ENCODE data around the gene CRYGB. TPM values are rescaled to one million over a fixed set of nuclear protein-coding genes. Genes with fewer than 3 reads are reported as not detected.

Gene CRYGB
- total RNA-seq, 1 experiment from 2014 or later = 0.87 TPM

GRCh38 chr2:208128136-208128535 is 17.8 kb downstream of the CRYGB start (continued):
- TF ChIP-seq, protein P1, sequence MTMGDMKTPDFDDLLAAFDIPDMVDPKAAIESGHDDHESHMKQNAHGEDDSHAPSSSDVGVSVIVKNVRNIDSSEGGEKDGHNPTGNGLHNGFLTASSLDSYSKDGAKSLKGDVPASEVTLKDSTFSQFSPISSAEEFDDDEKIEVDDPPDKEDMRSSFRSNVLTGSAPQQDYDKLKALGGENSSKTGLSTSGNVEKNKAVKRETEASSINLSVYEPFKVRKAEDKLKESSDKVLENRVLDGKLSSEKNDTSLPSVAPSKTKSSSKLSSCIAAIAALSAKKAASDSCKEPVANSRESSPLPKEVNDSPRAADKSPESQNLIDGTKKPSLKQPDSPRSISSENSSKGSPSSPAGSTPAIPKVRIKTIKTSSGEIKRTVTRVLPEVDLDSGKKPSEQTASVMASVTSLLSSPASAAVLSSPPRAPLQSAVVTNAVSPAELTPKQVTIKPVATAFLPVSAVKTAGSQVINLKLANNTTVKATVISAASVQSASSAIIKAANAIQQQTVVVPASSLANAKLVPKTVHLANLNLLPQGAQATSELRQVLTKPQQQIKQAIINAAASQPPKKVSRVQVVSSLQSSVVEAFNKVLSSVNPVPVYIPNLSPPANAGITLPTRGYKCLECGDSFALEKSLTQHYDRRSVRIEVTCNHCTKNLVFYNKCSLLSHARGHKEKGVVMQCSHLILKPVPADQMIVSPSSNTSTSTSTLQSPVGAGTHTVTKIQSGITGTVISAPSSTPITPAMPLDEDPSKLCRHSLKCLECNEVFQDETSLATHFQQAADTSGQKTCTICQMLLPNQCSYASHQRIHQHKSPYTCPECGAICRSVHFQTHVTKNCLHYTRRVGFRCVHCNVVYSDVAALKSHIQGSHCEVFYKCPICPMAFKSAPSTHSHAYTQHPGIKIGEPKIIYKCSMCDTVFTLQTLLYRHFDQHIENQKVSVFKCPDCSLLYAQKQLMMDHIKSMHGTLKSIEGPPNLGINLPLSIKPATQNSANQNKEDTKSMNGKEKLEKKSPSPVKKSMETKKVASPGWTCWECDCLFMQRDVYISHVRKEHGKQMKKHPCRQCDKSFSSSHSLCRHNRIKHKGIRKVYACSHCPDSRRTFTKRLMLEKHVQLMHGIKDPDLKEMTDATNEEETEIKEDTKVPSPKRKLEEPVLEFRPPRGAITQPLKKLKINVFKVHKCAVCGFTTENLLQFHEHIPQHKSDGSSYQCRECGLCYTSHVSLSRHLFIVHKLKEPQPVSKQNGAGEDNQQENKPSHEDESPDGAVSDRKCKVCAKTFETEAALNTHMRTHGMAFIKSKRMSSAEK (CRISPR knock-in tag; IDR thresholded peaks at IDR 0.05; ENCODE audit: borderline replicate concordance) = no peak

GRCh38 chr2:208127090-208127489 is 18.9 kb downstream of the CRYGB start:
- no peaks in the 10 kb centered on the region; the same call in 1 of the 2 replicates for H3K27me3 Mint-ChIP-seq (ENCODE audit: low read depth)
- H3K27ac Mint-ChIP-seq = no peak overlapping the region
- no peak for DNase-seq (ENCODE audit: low spot score)
- peaks cover 17% of the 10 kb centered on the region for H3K4me1 Mint-ChIP-seq
- H3K36me3 Mint-ChIP-seq = no peaks in the 10 kb centered on the region
- ChIA-PET POLR2A (no interaction called here), CTCF (interaction anchor here (1.0 kb wide), 1 partner anchor 128 kb away, joined by 3 read pairs; the partner anchor contains the start of gene IDH1)
- peaks cover 7% of the 10 kb centered on the region for H3K9me3 Mint-ChIP-seq
- H3K4me3 Mint-ChIP-seq = no peak overlapping the region
- no peak for ATAC-seq
- TF ChIP-seq TEAD1 (CRISPR knock-in tag; IDR thresholded peaks at IDR 0.05) (no peak), RORB (CRISPR knock-in tag; IDR thresholded peaks at IDR 0.05) (no peak), IRF2 (CRISPR knock-in tag; IDR thresholded peaks at IDR 0.05; ENCODE audit: borderline replicate concordance, low read depth) (no peak), CDX4 (CRISPR knock-in tag; IDR thresholded peaks at IDR 0.05; ENCODE audit: borderline replicate concordance) (no peak), KAT7 (CRISPR knock-in tag; IDR thresholded peaks at IDR 0.05; ENCODE audit: borderline replicate concordance) (no peak), FOXK1 (CRISPR knock-in tag; IDR thresholded peaks at IDR 0.05) (no peak), ATF1 (CRISPR knock-in tag; IDR thresholded peaks at IDR 0.05) (no peak), TCF7 (CRISPR knock-in tag; IDR thresholded peaks at IDR 0.05; ENCODE audit: low read depth) (no peak), ZNF232 (CRISPR knock-in tag; IDR thresholded peaks at IDR 0.05) (no peak), ZNF425 (CRISPR knock-in tag; conservative IDR thresholded peaks at IDR 0.05) (no peak), CREB1 (CRISPR knock-in tag; IDR thresholded peaks at IDR 0.05) (no peak), TP53 (CRISPR knock-in tag; IDR thresholded peaks at IDR 0.05) (no peak), ZNF423 (CRISPR knock-in tag; IDR thresholded peaks at IDR 0.05) (no peak), HMGA2 (CRISPR knock-in tag; IDR thresholded peaks at IDR 0.05) (no peak)
- TF ChIP-seq, protein P2, sequence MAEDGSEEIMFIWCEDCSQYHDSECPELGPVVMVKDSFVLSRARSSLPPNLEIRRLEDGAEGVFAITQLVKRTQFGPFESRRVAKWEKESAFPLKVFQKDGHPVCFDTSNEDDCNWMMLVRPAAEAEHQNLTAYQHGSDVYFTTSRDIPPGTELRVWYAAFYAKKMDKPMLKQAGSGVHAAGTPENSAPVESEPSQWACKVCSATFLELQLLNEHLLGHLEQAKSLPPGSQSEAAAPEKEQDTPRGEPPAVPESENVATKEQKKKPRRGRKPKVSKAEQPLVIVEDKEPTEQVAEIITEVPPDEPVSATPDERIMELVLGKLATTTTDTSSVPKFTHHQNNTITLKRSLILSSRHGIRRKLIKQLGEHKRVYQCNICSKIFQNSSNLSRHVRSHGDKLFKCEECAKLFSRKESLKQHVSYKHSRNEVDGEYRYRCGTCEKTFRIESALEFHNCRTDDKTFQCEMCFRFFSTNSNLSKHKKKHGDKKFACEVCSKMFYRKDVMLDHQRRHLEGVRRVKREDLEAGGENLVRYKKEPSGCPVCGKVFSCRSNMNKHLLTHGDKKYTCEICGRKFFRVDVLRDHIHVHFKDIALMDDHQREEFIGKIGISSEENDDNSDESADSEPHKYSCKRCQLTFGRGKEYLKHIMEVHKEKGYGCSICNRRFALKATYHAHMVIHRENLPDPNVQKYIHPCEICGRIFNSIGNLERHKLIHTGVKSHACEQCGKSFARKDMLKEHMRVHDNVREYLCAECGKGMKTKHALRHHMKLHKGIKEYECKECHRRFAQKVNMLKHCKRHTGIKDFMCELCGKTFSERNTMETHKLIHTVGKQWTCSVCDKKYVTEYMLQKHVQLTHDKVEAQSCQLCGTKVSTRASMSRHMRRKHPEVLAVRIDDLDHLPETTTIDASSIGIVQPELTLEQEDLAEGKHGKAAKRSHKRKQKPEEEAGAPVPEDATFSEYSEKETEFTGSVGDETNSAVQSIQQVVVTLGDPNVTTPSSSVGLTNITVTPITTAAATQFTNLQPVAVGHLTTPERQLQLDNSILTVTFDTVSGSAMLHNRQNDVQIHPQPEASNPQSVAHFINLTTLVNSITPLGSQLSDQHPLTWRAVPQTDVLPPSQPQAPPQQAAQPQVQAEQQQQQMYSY (CRISPR knock-in tag; IDR thresholded peaks at IDR 0.05) = no peak
- TF ChIP-seq, protein P3, sequence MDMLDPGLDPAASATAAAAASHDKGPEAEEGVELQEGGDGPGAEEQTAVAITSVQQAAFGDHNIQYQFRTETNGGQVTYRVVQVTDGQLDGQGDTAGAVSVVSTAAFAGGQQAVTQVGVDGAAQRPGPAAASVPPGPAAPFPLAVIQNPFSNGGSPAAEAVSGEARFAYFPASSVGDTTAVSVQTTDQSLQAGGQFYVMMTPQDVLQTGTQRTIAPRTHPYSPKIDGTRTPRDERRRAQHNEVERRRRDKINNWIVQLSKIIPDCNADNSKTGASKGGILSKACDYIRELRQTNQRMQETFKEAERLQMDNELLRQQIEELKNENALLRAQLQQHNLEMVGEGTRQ (CRISPR knock-in tag; IDR thresholded peaks at IDR 0.05) = no peak
- TF ChIP-seq, protein P4, sequence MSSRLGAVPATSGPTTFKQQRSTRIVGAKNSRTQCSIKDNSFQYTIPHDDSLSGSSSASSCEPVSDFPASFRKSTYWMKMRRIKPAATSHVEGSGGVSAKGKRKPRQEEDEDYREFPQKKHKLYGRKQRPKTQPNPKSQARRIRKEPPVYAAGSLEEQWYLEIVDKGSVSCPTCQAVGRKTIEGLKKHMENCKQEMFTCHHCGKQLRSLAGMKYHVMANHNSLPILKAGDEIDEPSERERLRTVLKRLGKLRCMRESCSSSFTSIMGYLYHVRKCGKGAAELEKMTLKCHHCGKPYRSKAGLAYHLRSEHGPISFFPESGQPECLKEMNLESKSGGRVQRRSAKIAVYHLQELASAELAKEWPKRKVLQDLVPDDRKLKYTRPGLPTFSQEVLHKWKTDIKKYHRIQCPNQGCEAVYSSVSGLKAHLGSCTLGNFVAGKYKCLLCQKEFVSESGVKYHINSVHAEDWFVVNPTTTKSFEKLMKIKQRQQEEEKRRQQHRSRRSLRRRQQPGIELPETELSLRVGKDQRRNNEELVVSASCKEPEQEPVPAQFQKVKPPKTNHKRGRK (CRISPR knock-in tag; IDR thresholded peaks at IDR 0.05; ENCODE audit: borderline replicate concordance) = no peak
- TF ChIP-seq, protein P5, sequence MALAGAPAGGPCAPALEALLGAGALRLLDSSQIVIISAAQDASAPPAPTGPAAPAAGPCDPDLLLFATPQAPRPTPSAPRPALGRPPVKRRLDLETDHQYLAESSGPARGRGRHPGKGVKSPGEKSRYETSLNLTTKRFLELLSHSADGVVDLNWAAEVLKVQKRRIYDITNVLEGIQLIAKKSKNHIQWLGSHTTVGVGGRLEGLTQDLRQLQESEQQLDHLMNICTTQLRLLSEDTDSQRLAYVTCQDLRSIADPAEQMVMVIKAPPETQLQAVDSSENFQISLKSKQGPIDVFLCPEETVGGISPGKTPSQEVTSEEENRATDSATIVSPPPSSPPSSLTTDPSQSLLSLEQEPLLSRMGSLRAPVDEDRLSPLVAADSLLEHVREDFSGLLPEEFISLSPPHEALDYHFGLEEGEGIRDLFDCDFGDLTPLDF (CRISPR knock-in tag; IDR thresholded peaks at IDR 0.05) = no peak
- TF ChIP-seq, protein P6, sequence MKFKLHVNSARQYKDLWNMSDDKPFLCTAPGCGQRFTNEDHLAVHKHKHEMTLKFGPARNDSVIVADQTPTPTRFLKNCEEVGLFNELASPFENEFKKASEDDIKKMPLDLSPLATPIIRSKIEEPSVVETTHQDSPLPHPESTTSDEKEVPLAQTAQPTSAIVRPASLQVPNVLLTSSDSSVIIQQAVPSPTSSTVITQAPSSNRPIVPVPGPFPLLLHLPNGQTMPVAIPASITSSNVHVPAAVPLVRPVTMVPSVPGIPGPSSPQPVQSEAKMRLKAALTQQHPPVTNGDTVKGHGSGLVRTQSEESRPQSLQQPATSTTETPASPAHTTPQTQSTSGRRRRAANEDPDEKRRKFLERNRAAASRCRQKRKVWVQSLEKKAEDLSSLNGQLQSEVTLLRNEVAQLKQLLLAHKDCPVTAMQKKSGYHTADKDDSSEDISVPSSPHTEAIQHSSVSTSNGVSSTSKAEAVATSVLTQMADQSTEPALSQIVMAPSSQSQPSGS (CRISPR knock-in tag; IDR thresholded peaks at IDR 0.05; ENCODE audit: borderline replicate concordance, low read depth) = no peak
